Omental fat pad (tissue), 4 donors: Measurements from ENCODE around the gene PRIM1. TPM values are rescaled to one million over a fixed set of nuclear protein-coding genes. Genes with fewer than 3 reads are reported as not detected.
"Not testable (repeated sequence)": the region's sequence is repeated elsewhere in the genome, so short reads cannot be mapped to it uniquely, and the experiment has no call there.

Source experiments
- ATAC-seq: fragments of 150-250 bp; one replicate; pipeline ENCODE4 v1.9.1; 2016; ENCODE audit warnings: mild to moderate bottlenecking, moderate library complexity; ENCODE audit not compliant: low FRiP score
- DNase-seq: peaks from one replicate; pipeline ENCODE4 v3.0.0-alpha.2; 2019; ENCODE audit warnings: low spot score
- total RNA-seq, 4 donors: library from RNA; depleted of rRNA; stranded (reverse); fragments of >200 nt; gene quantifications; one replicate each; pipeline ENCODE4 v1.1.0, GENCODE V29; 2016
- TF ChIP-seq, protein P1 (sequence below), 3 donors: fragments of 450-650 bp; IDR thresholded peaks; one replicate each; pipeline ENCODE4 v1.5.1; 2016 to 2017; ENCODE audit warnings: antibody characterized with exemption in 3 of 3, mild to moderate bottlenecking in 3 of 3, moderate library complexity in 2 of 3

Gene PRIM1
- total RNA-seq, 4 donors from 2014 or later = 2.8 to 10.7 (median 5.5) TPM

DNA sequence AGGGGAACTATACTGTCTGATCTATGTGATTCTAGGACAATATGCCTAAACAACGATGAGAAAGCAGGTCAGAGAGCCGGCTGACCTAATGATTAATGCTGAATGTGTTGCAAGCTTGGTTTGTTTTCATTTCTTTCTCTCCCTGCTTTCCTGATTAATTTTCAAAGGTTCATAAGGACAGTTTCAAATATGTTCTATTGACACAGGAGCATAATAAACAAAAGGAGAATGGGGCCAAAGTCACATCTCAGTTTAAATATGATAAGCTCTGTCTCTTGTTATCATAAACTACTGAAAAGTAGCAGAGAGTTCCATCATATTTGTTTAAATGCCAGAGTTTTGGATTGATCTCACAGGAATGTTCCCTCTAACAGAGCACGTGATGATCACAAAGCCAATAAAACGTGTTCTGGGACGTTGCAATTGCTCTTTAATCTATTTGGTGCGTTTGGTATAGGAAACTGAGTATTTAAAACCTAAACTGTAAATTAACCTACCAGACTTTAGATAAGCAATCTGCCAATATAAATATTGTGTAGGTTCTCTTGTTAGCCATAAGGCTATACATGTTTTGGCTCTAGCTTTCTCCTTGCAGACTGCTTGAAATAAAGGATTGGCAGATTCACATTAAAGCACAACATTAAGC lies 7.3 kb upstream of the PRIM1 start:
- ATAC-seq = no peak
- TF ChIP-seq, protein P1, sequence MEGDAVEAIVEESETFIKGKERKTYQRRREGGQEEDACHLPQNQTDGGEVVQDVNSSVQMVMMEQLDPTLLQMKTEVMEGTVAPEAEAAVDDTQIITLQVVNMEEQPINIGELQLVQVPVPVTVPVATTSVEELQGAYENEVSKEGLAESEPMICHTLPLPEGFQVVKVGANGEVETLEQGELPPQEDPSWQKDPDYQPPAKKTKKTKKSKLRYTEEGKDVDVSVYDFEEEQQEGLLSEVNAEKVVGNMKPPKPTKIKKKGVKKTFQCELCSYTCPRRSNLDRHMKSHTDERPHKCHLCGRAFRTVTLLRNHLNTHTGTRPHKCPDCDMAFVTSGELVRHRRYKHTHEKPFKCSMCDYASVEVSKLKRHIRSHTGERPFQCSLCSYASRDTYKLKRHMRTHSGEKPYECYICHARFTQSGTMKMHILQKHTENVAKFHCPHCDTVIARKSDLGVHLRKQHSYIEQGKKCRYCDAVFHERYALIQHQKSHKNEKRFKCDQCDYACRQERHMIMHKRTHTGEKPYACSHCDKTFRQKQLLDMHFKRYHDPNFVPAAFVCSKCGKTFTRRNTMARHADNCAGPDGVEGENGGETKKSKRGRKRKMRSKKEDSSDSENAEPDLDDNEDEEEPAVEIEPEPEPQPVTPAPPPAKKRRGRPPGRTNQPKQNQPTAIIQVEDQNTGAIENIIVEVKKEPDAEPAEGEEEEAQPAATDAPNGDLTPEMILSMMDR (IDR thresholded peaks at IDR 0.05) = no peak
- no peak for DNase-seq

DNA sequence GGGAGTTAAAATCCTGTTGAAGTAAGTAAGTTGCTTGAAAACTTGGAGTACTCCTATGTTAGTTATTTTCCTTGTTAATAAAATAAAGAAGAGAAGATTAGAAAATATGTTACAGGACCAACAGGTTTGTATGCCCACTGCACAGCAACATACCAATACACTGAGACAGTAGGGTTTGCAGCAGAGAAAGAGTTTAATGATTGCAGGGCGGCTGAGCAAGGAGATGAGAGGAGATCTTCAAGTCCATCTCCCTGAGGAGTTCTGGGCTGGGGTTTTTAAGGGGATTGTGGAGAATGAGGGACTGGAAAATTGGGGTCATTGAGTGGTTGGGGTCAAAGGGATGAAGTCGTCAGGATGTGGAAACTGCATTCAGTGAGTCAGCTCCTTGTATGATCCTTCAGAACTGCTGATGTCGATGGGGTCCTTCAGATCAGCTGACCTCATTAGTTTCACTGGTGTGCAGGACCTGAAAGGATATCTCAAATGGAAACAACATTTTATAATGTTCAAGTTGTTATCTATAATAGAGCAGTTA lies 6.7 kb upstream of the PRIM1 start:
- DNase-seq = no peak
- ATAC-seq = no peak
- TF ChIP-seq, protein P1 (IDR thresholded peaks at IDR 0.05) = no peak

GRCh38 chr12:56757971-56758370 lies 5.8 kb upstream of the PRIM1 start:
- not testable (repeated sequence) for ATAC-seq, DNase-seq

GRCh38 chr12:56753566-56753965 lies 1.4 kb upstream of the PRIM1 start:
- ATAC-seq (no peak), DNase-seq (no peak)
- TF ChIP-seq, protein P1 (IDR thresholded peaks at IDR 0.05) = no peak

DNA sequence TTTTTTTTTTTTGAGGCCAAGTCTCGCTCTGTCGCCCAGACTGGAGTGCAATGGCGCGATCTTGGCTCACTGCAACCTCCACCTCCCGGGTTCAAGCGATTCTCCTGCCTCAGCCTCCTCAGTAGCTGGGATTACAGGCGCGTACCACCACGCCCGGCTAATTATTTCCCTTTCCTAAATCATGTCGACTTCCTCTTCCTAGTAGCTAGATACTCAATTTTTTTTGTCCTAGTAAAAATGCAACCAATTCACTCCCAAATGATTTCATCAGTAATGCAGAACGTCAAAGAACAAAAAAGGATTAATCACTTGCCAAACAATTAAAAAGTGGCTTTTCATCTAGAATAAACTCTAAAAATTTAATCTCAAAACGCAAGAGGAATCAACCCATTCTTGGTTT lies 1.5 kb downstream of the PRIM1 start:
- DNase-seq, ATAC-seq: not testable (repeated sequence)

DNA sequence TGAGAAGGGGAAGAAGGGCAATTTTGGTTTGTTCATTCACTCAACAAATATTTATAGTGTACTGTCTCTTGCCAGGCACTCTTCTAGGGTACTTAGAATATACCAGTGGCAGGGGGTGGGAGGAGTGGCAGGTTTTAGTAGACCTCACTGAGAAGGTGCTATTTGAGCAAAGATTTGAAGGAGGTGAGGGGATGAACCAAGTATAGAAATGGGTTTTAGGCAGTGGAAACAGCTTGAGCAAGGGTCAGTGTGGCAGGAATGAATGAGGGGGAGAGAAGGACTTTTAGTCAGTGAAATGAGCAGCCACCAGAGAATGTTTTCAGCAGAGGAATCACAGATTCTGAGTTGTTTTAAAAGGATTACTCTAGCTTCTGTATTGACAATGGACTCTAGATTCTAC lies 2.3 kb downstream of the PRIM1 start:
- no peak for ATAC-seq
- no peak for DNase-seq
- TF ChIP-seq, protein P1 (IDR thresholded peaks at IDR 0.05) = no peak

DNA sequence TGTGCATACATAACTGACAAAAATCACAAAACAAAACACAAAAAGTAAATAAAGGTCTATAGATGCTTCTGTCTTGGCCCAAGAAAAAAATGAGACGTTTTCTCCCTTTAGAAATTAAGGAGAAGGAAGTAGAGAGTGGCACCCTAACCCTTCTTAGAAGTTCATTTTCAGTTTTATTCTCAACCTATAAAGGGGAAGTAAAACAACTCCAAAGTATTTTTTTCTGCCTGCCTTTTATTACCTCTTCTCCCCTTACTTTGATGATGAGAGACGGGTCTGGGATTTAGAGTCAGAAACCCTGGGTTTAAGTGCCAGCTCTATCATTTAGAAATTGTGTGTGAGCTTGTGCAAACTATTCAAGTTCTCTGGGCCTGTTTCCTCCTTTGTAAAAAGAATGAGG lies 2.8 kb downstream of the PRIM1 start:
- no peak for ATAC-seq
- TF ChIP-seq, protein P1 (IDR thresholded peaks at IDR 0.05) = no peak
- no peak for DNase-seq

GRCh38 chr12:56728139-56728861 lies 23.8 kb downstream of the PRIM1 start:
- TF ChIP-seq, protein P1 (IDR thresholded peaks at IDR 0.05) = no peak
- DNase-seq (no peak), ATAC-seq (no peak)

DNA sequence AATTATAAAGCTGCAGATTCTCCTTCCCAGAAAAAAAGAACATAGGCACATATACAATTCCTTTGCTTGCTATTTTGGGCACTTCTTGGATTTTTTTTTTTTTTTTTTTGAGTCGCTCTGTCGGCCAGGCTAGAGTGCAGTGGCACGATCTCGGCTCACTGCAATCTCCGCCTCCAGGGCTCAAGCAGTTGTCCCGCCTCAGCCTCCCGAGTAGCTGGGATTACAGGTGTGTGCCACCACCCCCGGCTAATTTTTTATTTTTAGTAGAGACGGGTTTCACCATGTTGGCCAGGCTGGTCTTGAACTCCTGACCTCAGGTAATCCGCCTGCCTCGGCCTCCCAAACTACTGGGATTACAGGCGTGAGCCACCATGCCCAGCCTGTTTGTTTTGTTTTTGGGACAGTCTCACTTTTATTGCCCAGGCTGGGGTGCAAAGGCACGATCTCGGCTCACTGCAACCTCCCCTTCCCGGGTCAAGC lies 25.9 kb downstream of the PRIM1 start:
- DNase-seq, ATAC-seq: not testable (repeated sequence)
